ENCODE measurements around the gene GPRIN2. TPM values are rescaled to one million over a fixed set of nuclear protein-coding genes. Genes with fewer than 3 reads are reported as not detected.

GPRIN2 gene
- total RNA-seq, 1 donor from 2014 or later: 3.0 TPM

GRCh38 chr10:46541735-46542566 is 14.5 kb downstream of the GPRIN2 start:
- Mint-ChIP-seq H3K4me3 (ENCODE audit: unreplicated experiment) (peak overlapping the region; percentile 55), H3K9me3 (ENCODE audit: unreplicated experiment) (peaks cover 2% of the 10 kb centered on the region), H3K36me3 (ENCODE audit: low read depth, unreplicated experiment) (peaks cover 2% of the 10 kb centered on the region), H3K4me1 (ENCODE audit: low read depth, unreplicated experiment) (peaks cover 8% of the 10 kb centered on the region), H3K27ac (ENCODE audit: unreplicated experiment) (no peak overlapping the region), H3K27me3 (ENCODE audit: low read depth, unreplicated experiment) (peaks cover 27% of the 10 kb centered on the region)
- Histone ChIP-seq H3K79me2 (ENCODE audit: insufficient read depth, low read length) (no peaks in the 10 kb centered on the region), H3K27me3 (ENCODE audit: insufficient read depth, low read length) (peaks cover 31% of the 10 kb centered on the region), H3K9me3 (ENCODE audit: insufficient read depth, low read depth, low read length) (no peaks in the 10 kb centered on the region), H3K4me1 (ENCODE audit: insufficient read depth, low read length) (peaks cover 12% of the 10 kb centered on the region), H4K20me1 (ENCODE audit: insufficient read depth, low read length) (no peaks in the 10 kb centered on the region), H3K4me3 (ENCODE audit: insufficient read depth, low read depth, low read length) (no peak overlapping the region), H2AFZ (ENCODE audit: low read depth, low read length) (no peak overlapping the region), H3K27ac (ENCODE audit: low read depth, low read length) (no peak overlapping the region), H3K9ac (ENCODE audit: low read length) (no peak overlapping the region), H3K36me3 (ENCODE audit: insufficient read depth, low read length) (no peaks in the 10 kb centered on the region), H3K4me2 (ENCODE audit: low read length) (no peak overlapping the region)
- DNase-seq (ENCODE audit: low read depth) (no peak), FAIRE-seq (no peak)
- no peak for TF ChIP-seq EZH2 (IDR thresholded peaks at IDR 0.05; ENCODE audit: insufficient read depth, low read length)
- TF ChIP-seq, protein P1, sequence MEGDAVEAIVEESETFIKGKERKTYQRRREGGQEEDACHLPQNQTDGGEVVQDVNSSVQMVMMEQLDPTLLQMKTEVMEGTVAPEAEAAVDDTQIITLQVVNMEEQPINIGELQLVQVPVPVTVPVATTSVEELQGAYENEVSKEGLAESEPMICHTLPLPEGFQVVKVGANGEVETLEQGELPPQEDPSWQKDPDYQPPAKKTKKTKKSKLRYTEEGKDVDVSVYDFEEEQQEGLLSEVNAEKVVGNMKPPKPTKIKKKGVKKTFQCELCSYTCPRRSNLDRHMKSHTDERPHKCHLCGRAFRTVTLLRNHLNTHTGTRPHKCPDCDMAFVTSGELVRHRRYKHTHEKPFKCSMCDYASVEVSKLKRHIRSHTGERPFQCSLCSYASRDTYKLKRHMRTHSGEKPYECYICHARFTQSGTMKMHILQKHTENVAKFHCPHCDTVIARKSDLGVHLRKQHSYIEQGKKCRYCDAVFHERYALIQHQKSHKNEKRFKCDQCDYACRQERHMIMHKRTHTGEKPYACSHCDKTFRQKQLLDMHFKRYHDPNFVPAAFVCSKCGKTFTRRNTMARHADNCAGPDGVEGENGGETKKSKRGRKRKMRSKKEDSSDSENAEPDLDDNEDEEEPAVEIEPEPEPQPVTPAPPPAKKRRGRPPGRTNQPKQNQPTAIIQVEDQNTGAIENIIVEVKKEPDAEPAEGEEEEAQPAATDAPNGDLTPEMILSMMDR (IDR thresholded peaks at IDR 0.05; ENCODE audit: insufficient read depth, low read depth, low read length): no peak

DNA sequence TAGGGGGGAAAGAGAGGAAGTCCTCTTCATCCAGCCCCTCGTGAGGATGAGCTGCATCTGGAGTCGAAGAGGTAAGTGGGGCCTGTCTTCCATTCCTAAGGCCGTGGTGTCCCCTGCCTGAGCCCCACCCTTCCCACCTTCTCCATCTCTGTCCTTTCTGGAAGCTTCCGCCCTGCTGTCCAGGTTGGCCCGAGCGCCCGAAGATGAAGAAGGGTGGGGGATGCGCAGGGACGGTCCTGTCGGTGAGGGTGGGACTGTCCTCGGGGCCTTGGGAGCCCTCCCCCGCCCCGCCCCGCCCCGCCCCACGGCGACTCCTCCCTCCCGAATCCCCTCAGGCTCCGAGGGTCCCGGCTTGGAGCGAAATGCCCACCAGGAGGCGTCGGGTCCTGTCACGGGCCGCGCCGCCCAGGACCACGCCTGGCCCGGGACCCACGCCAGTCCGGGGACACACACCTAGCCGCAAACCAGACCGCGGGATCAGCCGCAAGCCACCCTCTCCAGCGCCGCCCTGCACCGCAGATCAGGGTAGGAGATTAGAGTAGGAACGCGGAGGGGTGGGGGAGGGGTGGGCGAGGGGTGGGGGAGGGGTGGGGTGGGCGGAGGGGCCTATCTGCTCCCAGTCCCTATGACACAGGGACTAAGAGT is 15.3 kb downstream of the GPRIN2 start:
- H3K4me2 ChIP-seq (ENCODE audit: low read length): peak overlapping the region; percentile 59
- TF ChIP-seq, protein P1 (IDR thresholded peaks at IDR 0.05; ENCODE audit: insufficient read depth, low read depth, low read length): no peak
- no peak for TF ChIP-seq EZH2 (IDR thresholded peaks at IDR 0.05; ENCODE audit: insufficient read depth, low read length)
- peaks cover 2% of the 10 kb centered on the region for H3K9me3 Mint-ChIP-seq (ENCODE audit: unreplicated experiment)
- H3K4me3 Mint-ChIP-seq (ENCODE audit: unreplicated experiment): no peak overlapping the region
- no peaks in the 10 kb centered on the region for H3K36me3 ChIP-seq (ENCODE audit: insufficient read depth, low read length)
- H2AFZ ChIP-seq (ENCODE audit: low read depth, low read length): peak overlapping the region; percentile 33
- H3K4me1 Mint-ChIP-seq (ENCODE audit: low read depth, unreplicated experiment): peaks cover 8% of the 10 kb centered on the region
- peaks cover 35% of the 10 kb centered on the region for H3K27me3 Mint-ChIP-seq (ENCODE audit: low read depth, unreplicated experiment)
- H4K20me1 ChIP-seq (ENCODE audit: insufficient read depth, low read length): no peaks in the 10 kb centered on the region
- H3K27ac Mint-ChIP-seq (ENCODE audit: unreplicated experiment): no peak overlapping the region
- peaks cover 36% of the 10 kb centered on the region for H3K27me3 ChIP-seq (ENCODE audit: insufficient read depth, low read length)
- H3K4me3 ChIP-seq (ENCODE audit: insufficient read depth, low read depth, low read length): peak overlapping the region; percentile 7
- H3K36me3 Mint-ChIP-seq (ENCODE audit: low read depth, unreplicated experiment): peaks cover 2% of the 10 kb centered on the region
- no peaks in the 10 kb centered on the region for H3K79me2 ChIP-seq (ENCODE audit: insufficient read depth, low read length)
- DNase-seq (ENCODE audit: low read depth) (no peak), FAIRE-seq (no peak)
- H3K4me1 ChIP-seq (ENCODE audit: insufficient read depth, low read length): peaks cover 12% of the 10 kb centered on the region
- no peaks in the 10 kb centered on the region for H3K9me3 ChIP-seq (ENCODE audit: insufficient read depth, low read depth, low read length)
- H3K27ac ChIP-seq (ENCODE audit: low read depth, low read length): no peak overlapping the region
- H3K9ac ChIP-seq (ENCODE audit: low read length): no peak overlapping the region

All from astrocyte (in vitro differentiated cells and primary cell).